OCI-LY3 (cell line): Measurements from ENCODE around the gene CEACAM18.

Experiments
- EZH2phosphoT487 ChIP-seq: fragments of 200-600 bp; shearing (Covaris generic); IDR thresholded peaks from 2 replicates; pipeline ENCODE4 v1.6.1; 2018; ENCODE audit warnings: antibody characterized with exemption, mixed run types, low read depth
- TF ChIP-seq, protein P1 (sequence below): fragments of 200-600, 300-600 bp; sonication (generic); IDR thresholded peaks from 2 replicates; pipeline ENCODE4 v1.5.1; 2014; ENCODE audit warnings: antibody characterized with exemption, low read length, low read depth

GRCh38 chr19:51535535-51535934, 57.2 kb downstream of the CEACAM18 start:
- TF ChIP-seq, protein P1, sequence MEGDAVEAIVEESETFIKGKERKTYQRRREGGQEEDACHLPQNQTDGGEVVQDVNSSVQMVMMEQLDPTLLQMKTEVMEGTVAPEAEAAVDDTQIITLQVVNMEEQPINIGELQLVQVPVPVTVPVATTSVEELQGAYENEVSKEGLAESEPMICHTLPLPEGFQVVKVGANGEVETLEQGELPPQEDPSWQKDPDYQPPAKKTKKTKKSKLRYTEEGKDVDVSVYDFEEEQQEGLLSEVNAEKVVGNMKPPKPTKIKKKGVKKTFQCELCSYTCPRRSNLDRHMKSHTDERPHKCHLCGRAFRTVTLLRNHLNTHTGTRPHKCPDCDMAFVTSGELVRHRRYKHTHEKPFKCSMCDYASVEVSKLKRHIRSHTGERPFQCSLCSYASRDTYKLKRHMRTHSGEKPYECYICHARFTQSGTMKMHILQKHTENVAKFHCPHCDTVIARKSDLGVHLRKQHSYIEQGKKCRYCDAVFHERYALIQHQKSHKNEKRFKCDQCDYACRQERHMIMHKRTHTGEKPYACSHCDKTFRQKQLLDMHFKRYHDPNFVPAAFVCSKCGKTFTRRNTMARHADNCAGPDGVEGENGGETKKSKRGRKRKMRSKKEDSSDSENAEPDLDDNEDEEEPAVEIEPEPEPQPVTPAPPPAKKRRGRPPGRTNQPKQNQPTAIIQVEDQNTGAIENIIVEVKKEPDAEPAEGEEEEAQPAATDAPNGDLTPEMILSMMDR = no peak
- no peak for TF ChIP-seq EZH2phosphoT487
